ENCODE measurements around the gene APPBP2. TPM values are rescaled to one million over a fixed set of nuclear protein-coding genes. Genes with fewer than 3 reads are reported as not detected.

Gene APPBP2
- polyA plus RNA-seq, 2 of the 4 experiments (the other 2 are of a cell fraction) = 31.6 to 32.1 TPM

- Histone ChIP-seq H3K4me1 (peaks cover 17% of the 10 kb centered on the region; the same call in 2 of the 3 replicates), H3K9me3 (no peaks in the 10 kb centered on the region), H3K4me3 (no peak overlapping the region), H3K4me2 (no peak overlapping the region), H3K27ac (no peak overlapping the region)
- WGBS (ENCODE audit: missing lambda C conversion rate) = 94% methylated on average over 2 of the region's 2 CpGs
- DNase-seq (ENCODE audit: low read depth in 1 of 2, low spot score in 1 of 2) (no peak), ATAC-seq (no peak), FAIRE-seq (no peak)
- ChIA-PET POLR2A (no interaction called here), CTCF (interaction anchor here (1.7 to 1.8 kb wide), 3 partner anchors 11 to 42 kb away, joined by 3 to 7 read pairs (median 5); no protein-coding TSS in a partner anchor)
- TF ChIP-seq KDM1A (IDR thresholded peaks at IDR 0.05; ENCODE audit: low read depth) = 0 out of 2 replicates have a peak, but pooled peaks have one; percentile 9
- TF ChIP-seq HES2 (IDR thresholded peaks at IDR 0.05) = no peak
- no peak for TF ChIP-seq RARB (CRISPR knock-in tag; IDR thresholded peaks at IDR 0.05)
- no peak for TF ChIP-seq CBX2 (IDR thresholded peaks at IDR 0.05; ENCODE audit: borderline replicate concordance, low read depth)
Measured at GRCh38 chr17:60527701-60528100, 1.7 kb upstream of the APPBP2 start.

GRCh38 chr17:60526726-60527125 lies 684 bp upstream of the APPBP2 start:
- no peak for DNase-seq (ENCODE audit: low read depth in 1 of 2, low spot score in 1 of 2)

GRCh38 chr17:60525328-60525684 lies 736 bp downstream of the APPBP2 start:
- no peak for FAIRE-seq
- peak overlapping the region; percentile 90 for H3K4me3 ChIP-seq
- ATAC-seq = peak; percentile 31 to 49; a peak in 4 of 6 replicates
- 1% methylated on average over 11 of the region's 11 CpGs for WGBS (ENCODE audit: missing lambda C conversion rate)
- peak overlapping the region; percentile 91 to 93 for H3K27ac ChIP-seq
- no peak for DNase-seq (ENCODE audit: low read depth in 1 of 2, low spot score in 1 of 2)
- TF ChIP-seq ZSCAN20 (CRISPR knock-in tag; IDR thresholded peaks at IDR 0.05) (no peak), KDM5A (IDR thresholded peaks at IDR 0.05) (peak; percentile 53; the same call in 1 of the 2 replicates)
- ChIA-PET CTCF (interaction anchor here (0.6 to 2.0 kb wide), 4 partner anchors 11 to 448 kb away, joined by 3 to 10 read pairs (median 3); no protein-coding TSS in a partner anchor), POLR2A (interaction anchor here (1.7 kb wide), 1 partner anchor 75 kb away, joined by 15 read pairs; the partner anchor contains the start of gene PPM1D)
- H3K4me1 ChIP-seq = peaks cover 18% of the 10 kb centered on the region; the same call in 2 of the 3 replicates
- peak overlapping the region; percentile 94 for H3K4me2 ChIP-seq
- no peaks in the 10 kb centered on the region for H3K9me3 ChIP-seq

More at GRCh38 chr17:60526726-60527125, 684 bp upstream of the APPBP2 start:
- ChIA-PET CTCF (interaction anchor here (0.6 to 2.0 kb wide), 8 partner anchors 12 to 112 kb away, joined by 3 to 10 read pairs (median 4); no protein-coding TSS in a partner anchor), POLR2A (interaction anchor here (0.6 to 1.7 kb wide), 17 partner anchors 8 to 151 kb away, joined by 3 to 15 read pairs (median 3); partner anchors contain the start of genes BCAS3, PPM1D and USP32)
- no peak for TF ChIP-seq RNF2 (IDR thresholded peaks at IDR 0.05; ENCODE audit: borderline replicate concordance, low read depth)
- TF ChIP-seq HES2 (IDR thresholded peaks at IDR 0.05) = no peak
- TF ChIP-seq KDM1A (IDR thresholded peaks at IDR 0.05; ENCODE audit: low read depth) = no peak
- no peak for TF ChIP-seq HMGXB4 (CRISPR knock-in tag; IDR thresholded peaks at IDR 0.05; ENCODE audit: borderline replicate concordance)
- TF ChIP-seq RCOR1 (IDR thresholded peaks at IDR 0.05; ENCODE audit: low read depth, low read length) = no peak
- no peak for TF ChIP-seq HOXA7 (CRISPR knock-in tag; IDR thresholded peaks at IDR 0.05)
- no peaks in the 10 kb centered on the region for H3K9me3 ChIP-seq
- H3K4me3 ChIP-seq = peak overlapping the region; percentile 90
- FAIRE-seq (no peak), ATAC-seq (no peak)
- H3K27ac ChIP-seq = peak overlapping the region; percentile 91 to 93
- WGBS (ENCODE audit: missing lambda C conversion rate) = 13% methylated on average over 6 of the region's 6 CpGs
- peaks cover 18% of the 10 kb centered on the region; the same call in 2 of the 3 replicates for H3K4me1 ChIP-seq
- H3K4me2 ChIP-seq = peak overlapping the region; percentile 71

- H3K4me3 ChIP-seq = peak overlapping the region; percentile 90
- H3K9me3 ChIP-seq = no peaks in the 10 kb centered on the region
- peak overlapping the region; percentile 91 to 93 for H3K27ac ChIP-seq
- peak overlapping the region; percentile 94 for H3K4me2 ChIP-seq
- ChIA-PET CTCF (interaction anchor here (0.6 to 2.0 kb wide), 7 partner anchors 10 to 448 kb away, joined by 3 to 10 read pairs (median 3); no protein-coding TSS in a partner anchor), POLR2A (interaction anchor here (0.9 to 1.7 kb wide), 2 partner anchors 17 to 75 kb away, joined by 3 to 15 read pairs; partner anchors contain the start of gene PPM1D)
- no peak for FAIRE-seq
- WGBS (ENCODE audit: missing lambda C conversion rate) = 25% methylated on average over 9 of the region's 9 CpGs
- no peak for TF ChIP-seq SREBF2 (IDR thresholded peaks at IDR 0.05)
- DNase-seq (ENCODE audit: low read depth in 1 of 2, low spot score in 1 of 2) = no peak
- peaks cover 18% of the 10 kb centered on the region; the same call in 2 of the 3 replicates for H3K4me1 ChIP-seq
- ATAC-seq = no peak
Measured at GRCh38 chr17:60524463-60525327, 1.3 kb downstream of the APPBP2 start.

Data from A549 (cell line).